GM12874 (cell line): ENCODE measurements around the gene PIK3CG.

Experiments
- TF ChIP-seq, protein P1 (sequence below): IDR thresholded peaks from 2 replicates; pipeline ENCODE4 v1.5.1; 2011; ENCODE audit warnings: low read depth, mild to moderate bottlenecking, control low read depth, low read length, moderate library complexity; ENCODE audit not compliant: insufficient read depth

Gene PIK3CG

GRCh38 chr7:106870528-106870927, 5.4 kb downstream of the PIK3CG start:
- TF ChIP-seq, protein P1, sequence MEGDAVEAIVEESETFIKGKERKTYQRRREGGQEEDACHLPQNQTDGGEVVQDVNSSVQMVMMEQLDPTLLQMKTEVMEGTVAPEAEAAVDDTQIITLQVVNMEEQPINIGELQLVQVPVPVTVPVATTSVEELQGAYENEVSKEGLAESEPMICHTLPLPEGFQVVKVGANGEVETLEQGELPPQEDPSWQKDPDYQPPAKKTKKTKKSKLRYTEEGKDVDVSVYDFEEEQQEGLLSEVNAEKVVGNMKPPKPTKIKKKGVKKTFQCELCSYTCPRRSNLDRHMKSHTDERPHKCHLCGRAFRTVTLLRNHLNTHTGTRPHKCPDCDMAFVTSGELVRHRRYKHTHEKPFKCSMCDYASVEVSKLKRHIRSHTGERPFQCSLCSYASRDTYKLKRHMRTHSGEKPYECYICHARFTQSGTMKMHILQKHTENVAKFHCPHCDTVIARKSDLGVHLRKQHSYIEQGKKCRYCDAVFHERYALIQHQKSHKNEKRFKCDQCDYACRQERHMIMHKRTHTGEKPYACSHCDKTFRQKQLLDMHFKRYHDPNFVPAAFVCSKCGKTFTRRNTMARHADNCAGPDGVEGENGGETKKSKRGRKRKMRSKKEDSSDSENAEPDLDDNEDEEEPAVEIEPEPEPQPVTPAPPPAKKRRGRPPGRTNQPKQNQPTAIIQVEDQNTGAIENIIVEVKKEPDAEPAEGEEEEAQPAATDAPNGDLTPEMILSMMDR: no peak

GRCh38 chr7:106870983-106871410, 5.9 kb downstream of the PIK3CG start:
- TF ChIP-seq, protein P1: no peak

DNA sequence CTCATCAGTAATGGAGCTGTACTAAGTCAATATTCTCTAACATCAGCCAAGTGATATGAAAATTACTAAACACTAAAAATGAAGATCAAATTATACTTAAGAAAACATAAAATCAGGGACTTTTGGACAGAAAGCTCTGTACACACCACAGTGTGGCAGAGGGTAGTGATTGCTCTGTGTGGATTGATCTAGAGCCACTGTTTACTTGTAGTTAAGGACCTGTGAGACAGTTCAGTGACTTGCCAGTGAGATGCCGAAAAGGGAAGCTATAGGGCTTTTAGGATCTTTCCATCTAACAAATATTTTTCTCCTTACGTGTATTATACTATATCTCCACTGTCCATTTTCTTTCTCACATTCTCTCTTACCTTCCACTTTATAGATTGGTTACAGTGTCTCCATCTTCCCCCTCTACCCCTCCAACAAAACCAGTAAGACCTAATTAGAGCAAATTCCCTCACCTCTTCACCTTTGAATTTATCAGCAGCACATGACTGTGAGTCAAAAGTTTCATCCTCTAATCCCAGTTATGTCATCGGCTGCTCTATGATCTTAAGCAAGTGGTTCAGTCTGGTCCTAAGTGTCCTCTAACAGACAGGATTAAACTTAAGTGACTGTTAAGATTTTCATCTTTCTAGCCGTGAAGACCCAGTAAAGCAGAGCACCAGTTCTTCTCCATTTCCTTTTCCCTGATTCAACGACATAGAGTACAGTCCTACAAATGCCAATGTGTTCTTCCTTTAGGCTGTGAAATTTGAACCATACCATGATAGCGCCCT, 6.9 kb downstream of the PIK3CG start:
- TF ChIP-seq, protein P1: no peak

GRCh38 chr7:106872763-106873162, 7.7 kb downstream of the PIK3CG start:
- TF ChIP-seq, protein P1: no peak

GRCh38 chr7:106874076-106874475, 9.0 kb downstream of the PIK3CG start:
- TF ChIP-seq, protein P1: no peak

DNA sequence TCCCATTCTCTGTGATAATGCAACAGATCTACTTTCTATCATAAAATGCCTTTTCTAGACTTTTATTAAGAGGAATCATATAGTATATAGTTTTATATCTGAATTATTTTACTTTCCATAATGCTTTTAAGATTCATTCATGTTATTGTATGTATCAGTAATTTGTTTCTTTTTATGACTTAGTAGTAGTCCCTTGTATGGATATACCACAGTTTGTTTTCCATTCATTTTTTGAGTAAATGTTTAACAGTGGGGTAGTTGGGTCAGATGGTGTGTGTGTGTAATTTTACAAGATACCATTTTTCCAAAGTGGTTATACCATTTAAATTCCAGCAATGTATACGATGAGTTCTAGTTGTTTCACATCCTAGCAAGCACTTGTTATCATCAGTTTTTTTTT, 10.4 kb downstream of the PIK3CG start:
- TF ChIP-seq, protein P1: no peak

- TF ChIP-seq, protein P1: no peak
These were observed 13.8 kb downstream of the PIK3CG start for GRCh38 chr7:106878748-106879439.
